Gastroesophageal sphincter (tissue), 3 donors: ENCODE results near the gene ABHD2.

Source experiments
- CTCF ChIP-seq, 4 experiments: fragments of 200-600 bp in 2 of 4; fragments of 450-650 bp in 2 of 4; sonication (generic) in 1 of 4; IDR thresholded peaks; one replicate each; pipeline ENCODE4 v1.5.1; 2017 to 2019; ENCODE audit warnings: antibody characterized with exemption in 4 of 4, mild to moderate bottlenecking in 2 of 4, moderate library complexity in 2 of 4
- EP300 ChIP-seq: sonication (generic); formaldehyde crosslinking; IDR thresholded peaks from one replicate; pipeline ENCODE4 v1.6.1; 2017; ENCODE audit warnings: antibody characterized with exemption, mild to moderate bottlenecking
- POLR2A ChIP-seq, 2 donors: fragments of 450-650 bp; IDR thresholded peaks; one replicate each; pipeline ENCODE4 v1.6.1; 2017; ENCODE audit warnings: antibody characterized with exemption in 2 of 2, mild to moderate bottlenecking in 2 of 2, moderate library complexity in 1 of 2
- POLR2AphosphoS5 ChIP-seq: sonication (generic); formaldehyde crosslinking; IDR thresholded peaks from one replicate; pipeline ENCODE4 v1.6.1; 2017; ENCODE audit warnings: antibody characterized with exemption

- TF ChIP-seq CTCF (IDR thresholded peaks at IDR 0.05) = peak in 3 of 4 experiments; percentile 42 to 70 (median 50)
- no peak for TF ChIP-seq POLR2A (IDR thresholded peaks at IDR 0.05)
- TF ChIP-seq POLR2AphosphoS5 = peak; percentile 62
- TF ChIP-seq EP300 = no peak
Measured at GRCh38 chr15:89243691-89244573, 155.7 kb downstream of the ABHD2 start, which contains the start of gene FANCI.
